Kidney (tissue), 22 donors: ENCODE results near the gene FAM110D. TPM values are rescaled to one million over a fixed set of nuclear protein-coding genes. Genes with fewer than 3 reads are reported as not detected.

Experiments used
- DNase-seq, 5 donors: peaks; one replicate each; pipeline ENCODE4 v3.0.0-alpha.2; 2013 to 2020
- FAIRE-seq: peaks from 2 replicates; lab custom pipeline; 2012; peaks lifted over from hg19 to GRCh38; lab: Jason Lieb, UNC
- H3K27ac ChIP-seq, 2 donors: one replicate each; pipeline ENCODE4 v1.7.0; 2013; ENCODE audit warnings: low read depth in 2 of 2, low read length in 2 of 2, inconsistent platforms in 1 of 2
- H3K27me3 ChIP-seq: one replicate; pipeline ENCODE4 v1.7.1; 2013; ENCODE audit warnings: low read length, inconsistent platforms; ENCODE audit not compliant: control insufficient read depth, insufficient read depth
- H3K36me3 ChIP-seq, 3 donors: one replicate each; pipeline versions ENCODE4 v1.7.0 to v1.7.1; 2013; ENCODE audit warnings: low read length in 3 of 3, control low read depth in 1 of 3, inconsistent platforms in 1 of 3; ENCODE audit not compliant: insufficient read depth in 3 of 3, control insufficient read depth in 2 of 3
- H3K4me1 ChIP-seq, 3 donors: one replicate each; pipeline versions ENCODE4 v1.7.0 to v1.7.1; 2013; ENCODE audit warnings: low read length in 3 of 3, inconsistent platforms in 1 of 3, low read depth in 1 of 3; ENCODE audit not compliant: control insufficient read depth in 2 of 3, insufficient read depth in 2 of 3
- H3K4me3 ChIP-seq, 3 donors: one replicate each; pipeline versions ENCODE4 v1.7.0 to v1.8.1; 2013; ENCODE audit warnings: low read length in 3 of 3, control low read depth in 1 of 3, inconsistent platforms in 1 of 3
- H3K9ac ChIP-seq, 3 donors: one replicate each; pipeline versions ENCODE4 v1.7.0 to v1.7.1; 2013; ENCODE audit warnings: low read length in 3 of 3, control low read depth in 1 of 3, inconsistent platforms in 1 of 3
- H3K9me3 ChIP-seq, 3 donors: one replicate each; pipeline versions ENCODE4 v1.7.0 to v1.7.1; 2013; ENCODE audit warnings: low read length in 3 of 3, control low read depth in 1 of 3, inconsistent platforms in 1 of 3; ENCODE audit not compliant: control insufficient read depth in 2 of 3, insufficient read depth in 1 of 3
- intact Hi-C: fragments of 100-400 bp; cut with DNase I; formaldehyde crosslinking; loops from one replicate; pipeline ENCODE4 v1.11.1; 2022
- long read RNA-seq, 10 donors: library from polyadenylated mRNA in 1 of 10; unstranded in 1 of 10; transcript quantifications; one replicate each; pipeline ENCODE4 v2.0.0 and lab custom pipeline, GENCODE V29; 2021 to 2026
- polyA plus RNA-seq: library from polyadenylated mRNA; stranded (reverse); fragments of 350-450 nt; fragmentation: Illumina TruSeq; extraction: RNeasy Lipid Tissue Mini Kit (QIAGEN cat#74804); gene quantifications from one replicate; pipeline ENCODE4 v1.2.3, GENCODE V29; 2014; ENCODE audit warnings: low read depth, low replicate concordance; ENCODE audit not compliant: insufficient read depth
- total RNA-seq: library from RNA; stranded (reverse); fragmentation: NEBNext Ultra II Directional; extraction: Animal tissue kit (Norgen Biotek cat#: 25700); gene quantifications from one replicate; pipeline ENCODE4 v1.2.1, GENCODE V29; 2021
- TF ChIP-seq, protein P1 (sequence below): IDR thresholded peaks from 3 replicates; pipeline ENCODE4 v1.5.1; 2012; ENCODE audit warnings: mild to moderate bottlenecking, moderate library complexity, borderline replicate concordance; ENCODE audit not compliant: insufficient read depth; ENCODE audit errors: extremely low read depth
- donor health status: control.
- donor health status: control.
- donor health status: control.
- donor health status: control.
- donor health status: control.
- donor health status: DM: yes; HTN: yes; CAD: no.
- donor health status: Normal renal cell carcinoma (clear cell type).

Gene FAM110D
- 8.1 TPM for total RNA-seq
- 4.2 TPM for polyA plus RNA-seq
- long read RNA-seq, donor 1, partial matches to known transcripts, result 0 of 2 reads
- long read RNA-seq, donor 1, other reads (novel, unspliced or antisense), result 0 of 2 reads
- long read RNA-seq, donor 2, partial matches to known transcripts, result 0 of 2 reads
- long read RNA-seq, donor 2, other reads (novel, unspliced or antisense), result 0 of 2 reads
- long read RNA-seq, donor 3, partial matches to known transcripts, result 0 of 2 reads
- long read RNA-seq, donor 3, other reads (novel, unspliced or antisense), result 0 of 2 reads
- long read RNA-seq, donor 4, result 0 reads
- long read RNA-seq, donor 5, result 0 reads
- long read RNA-seq, donor 6, partial matches to known transcripts, result 0 of 1 reads
- long read RNA-seq, donor 6, other reads (novel, unspliced or antisense), result 0 of 1 reads
- long read RNA-seq, donor 7, transcript FAM110D-201 (2 exons, 2,858 nt), result major isoform, 10 of 23 reads
- long read RNA-seq, donor 7, partial matches to known transcripts, result 8 of 23 reads
- long read RNA-seq, donor 7, other reads (novel, unspliced or antisense), result 5 of 23 reads
- long read RNA-seq, donor 8, partial matches to known transcripts, result 0 of 3 reads
- long read RNA-seq, donor 8, other reads (novel, unspliced or antisense), result 0 of 3 reads
- long read RNA-seq, donor 9, partial matches to known transcripts, result 0 of 3 reads
- long read RNA-seq, donor 9, other reads (novel, unspliced or antisense), result 0 of 3 reads
- long read RNA-seq, donor 10, partial matches to known transcripts, result 0 of 2 reads
- long read RNA-seq, donor 10, other reads (novel, unspliced or antisense), result 0 of 2 reads

- Histone ChIP-seq H3K4me1 (peaks cover 0 to 9% (median 0%) of the 10 kb centered on the region in 3 donors), H3K4me3 (peak within 1 kb of the TSS in 2 of 3 donors; percentile 47 to 48), H3K9ac (peak within 1 kb of the TSS in 2 of 3 donors; percentile 8 to 40), H3K9me3 (no peaks in the 10 kb centered on the region), H3K36me3 (no peaks in the 10 kb centered on the region), H3K27me3 (no peaks in the 10 kb centered on the region), H3K27ac (peak within 1 kb of the TSS; percentile 30 to 34)
- FAIRE-seq, result no peak
- intact Hi-C loops, result loop anchor here (10.0 kb wide), 1 partner anchor 54 kb away; no protein-coding TSS in a partner anchor
- TF ChIP-seq, protein P1, sequence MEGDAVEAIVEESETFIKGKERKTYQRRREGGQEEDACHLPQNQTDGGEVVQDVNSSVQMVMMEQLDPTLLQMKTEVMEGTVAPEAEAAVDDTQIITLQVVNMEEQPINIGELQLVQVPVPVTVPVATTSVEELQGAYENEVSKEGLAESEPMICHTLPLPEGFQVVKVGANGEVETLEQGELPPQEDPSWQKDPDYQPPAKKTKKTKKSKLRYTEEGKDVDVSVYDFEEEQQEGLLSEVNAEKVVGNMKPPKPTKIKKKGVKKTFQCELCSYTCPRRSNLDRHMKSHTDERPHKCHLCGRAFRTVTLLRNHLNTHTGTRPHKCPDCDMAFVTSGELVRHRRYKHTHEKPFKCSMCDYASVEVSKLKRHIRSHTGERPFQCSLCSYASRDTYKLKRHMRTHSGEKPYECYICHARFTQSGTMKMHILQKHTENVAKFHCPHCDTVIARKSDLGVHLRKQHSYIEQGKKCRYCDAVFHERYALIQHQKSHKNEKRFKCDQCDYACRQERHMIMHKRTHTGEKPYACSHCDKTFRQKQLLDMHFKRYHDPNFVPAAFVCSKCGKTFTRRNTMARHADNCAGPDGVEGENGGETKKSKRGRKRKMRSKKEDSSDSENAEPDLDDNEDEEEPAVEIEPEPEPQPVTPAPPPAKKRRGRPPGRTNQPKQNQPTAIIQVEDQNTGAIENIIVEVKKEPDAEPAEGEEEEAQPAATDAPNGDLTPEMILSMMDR, result no peak
- peak in 2 of 5 donors; percentile 50 to 54 for DNase-seq
These were observed at the start of gene FAM110D for GRCh38 chr1:26158908-26159742. Gene FAM110D (plus strand): TSS chr1:26159079. CDS start chr1:26161292, 2,213 bp downstream.

- no peak for FAIRE-seq
- Histone ChIP-seq H3K4me3 (no peak overlapping the region), H3K9me3 (no peaks in the 10 kb centered on the region), H3K27me3 (no peaks in the 10 kb centered on the region), H3K36me3 (peaks cover 0 to 4% (median 3%) of the 10 kb centered on the region in 3 donors), H3K9ac (no peak overlapping the region), H3K27ac (no peak overlapping the region), H3K4me1 (peaks cover 4 to 7% (median 5%) of the 10 kb centered on the region in 3 donors)
- intact Hi-C loops, result loop anchor here (10.0 kb wide), 1 partner anchor 45 kb away; the partner anchor contains the start of gene FAM110D
- TF ChIP-seq, protein P1, result no peak
- no peak for DNase-seq
These were observed 49.4 kb upstream of the FAM110D start for GRCh38 chr1:26109229-26110164.
